Bronchial epithelial cell (primary cell): ENCODE measurements around the gene SPATS1. TPM values are rescaled to one million over a fixed set of nuclear protein-coding genes. Genes with fewer than 3 reads are reported as not detected.

Source experiments
- DNase-seq: peaks from one replicate; pipeline ENCODE4 v3.0.0-alpha.2; 2010; ENCODE audit warnings: low read depth
- FAIRE-seq: peaks from 2 replicates; lab custom pipeline; 2011; peaks lifted over from hg19 to GRCh38; lab: Jason Lieb, UNC
- H3K27me3 ChIP-seq: 2 replicates; pipeline ENCODE4 v1.5.1; 2011; ENCODE audit warnings: low read length; ENCODE audit not compliant: control insufficient read depth, insufficient read depth
- H3K36me3 ChIP-seq: 2 replicates; pipeline ENCODE4 v1.5.1; 2011; ENCODE audit warnings: low read length; ENCODE audit not compliant: control insufficient read depth, insufficient read depth
- H3K4me3 ChIP-seq: 2 replicates; pipeline ENCODE4 v1.5.1; 2011; ENCODE audit warnings: mild to moderate bottlenecking, low read depth, low read length, control low read depth
- total RNA-seq: library from RNA; depleted of rRNA; stranded (reverse); fragments of >200 nt; gene quantifications from 2 replicates; pipeline ENCODE4 v1.2.1, GENCODE V29; 2014
- TF ChIP-seq, protein P1 (sequence below): IDR thresholded peaks from 2 replicates; pipeline ENCODE4 v1.5.1; 2011; ENCODE audit warnings: mild to moderate bottlenecking, moderate library complexity, low read length, control low read depth, inconsistent platforms; ENCODE audit not compliant: insufficient read depth, severe bottlenecking

The SPATS1 gene
- total RNA-seq, 1 donor from 2014 or later, result not detected

DNA sequence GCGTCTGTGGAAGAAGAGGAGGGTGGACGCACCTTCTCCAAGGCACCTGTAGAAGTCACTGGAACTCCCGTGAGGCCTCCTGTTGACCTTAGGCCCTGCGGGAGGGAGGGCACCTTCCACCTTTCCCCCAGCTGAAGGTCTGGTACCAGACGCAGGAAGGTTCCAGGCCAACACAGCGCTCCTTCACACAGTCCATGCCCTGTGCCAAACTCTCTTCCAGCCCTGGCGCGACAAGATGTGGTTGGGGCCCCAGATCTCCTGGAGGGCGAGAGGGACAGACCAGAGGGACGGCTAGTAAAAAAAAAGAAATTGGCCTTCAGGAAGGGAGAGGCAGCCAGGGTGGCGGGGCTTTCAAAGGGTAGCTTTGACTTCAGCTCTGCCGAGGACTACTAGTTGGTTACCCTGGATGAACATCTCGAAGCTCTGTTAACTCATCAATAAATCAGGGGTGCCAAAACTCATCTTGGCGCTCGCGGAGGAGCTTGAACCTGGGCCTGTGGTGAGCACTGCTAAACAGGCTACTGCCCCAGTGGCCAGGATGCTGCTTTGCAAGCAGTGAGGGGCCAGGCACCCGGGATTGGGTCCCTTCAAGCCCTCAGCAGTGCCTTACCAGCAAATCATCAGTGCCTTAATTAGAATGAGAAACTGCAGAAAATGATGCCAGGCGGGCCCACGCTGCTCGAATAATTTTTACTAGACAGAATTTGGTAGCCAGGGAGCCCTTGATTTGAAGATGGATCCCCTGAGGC, 44.2 kb upstream of the SPATS1 start:
- H3K27me3 ChIP-seq, result peaks cover 13% of the 10 kb centered on the region
- FAIRE-seq, result no peak

DNA sequence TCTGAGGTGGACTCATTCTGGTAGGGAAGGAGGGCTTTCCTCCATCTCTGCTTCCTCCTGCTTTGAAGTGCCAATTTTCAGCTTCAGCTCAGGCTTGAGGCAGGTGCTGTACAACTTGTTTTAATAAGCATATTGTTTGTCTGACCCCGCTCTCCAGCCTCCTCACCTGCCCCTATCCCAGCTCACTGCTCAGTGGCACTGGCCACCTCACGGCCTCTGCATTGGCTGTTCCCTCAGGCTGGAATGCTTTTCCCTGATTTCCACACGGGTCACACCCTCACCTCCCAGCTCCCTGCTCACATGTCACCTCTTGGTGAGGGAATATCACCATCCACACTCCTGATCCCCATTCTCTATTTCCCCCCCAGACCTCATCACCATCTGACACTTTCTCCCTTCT, 43.6 kb upstream of the SPATS1 start:
- DNase-seq, result no peak
- FAIRE-seq, result no peak
- H3K27me3 ChIP-seq, result peaks cover 13% of the 10 kb centered on the region
- peaks cover 25% of the 10 kb centered on the region for H3K36me3 ChIP-seq
- TF ChIP-seq, protein P1, sequence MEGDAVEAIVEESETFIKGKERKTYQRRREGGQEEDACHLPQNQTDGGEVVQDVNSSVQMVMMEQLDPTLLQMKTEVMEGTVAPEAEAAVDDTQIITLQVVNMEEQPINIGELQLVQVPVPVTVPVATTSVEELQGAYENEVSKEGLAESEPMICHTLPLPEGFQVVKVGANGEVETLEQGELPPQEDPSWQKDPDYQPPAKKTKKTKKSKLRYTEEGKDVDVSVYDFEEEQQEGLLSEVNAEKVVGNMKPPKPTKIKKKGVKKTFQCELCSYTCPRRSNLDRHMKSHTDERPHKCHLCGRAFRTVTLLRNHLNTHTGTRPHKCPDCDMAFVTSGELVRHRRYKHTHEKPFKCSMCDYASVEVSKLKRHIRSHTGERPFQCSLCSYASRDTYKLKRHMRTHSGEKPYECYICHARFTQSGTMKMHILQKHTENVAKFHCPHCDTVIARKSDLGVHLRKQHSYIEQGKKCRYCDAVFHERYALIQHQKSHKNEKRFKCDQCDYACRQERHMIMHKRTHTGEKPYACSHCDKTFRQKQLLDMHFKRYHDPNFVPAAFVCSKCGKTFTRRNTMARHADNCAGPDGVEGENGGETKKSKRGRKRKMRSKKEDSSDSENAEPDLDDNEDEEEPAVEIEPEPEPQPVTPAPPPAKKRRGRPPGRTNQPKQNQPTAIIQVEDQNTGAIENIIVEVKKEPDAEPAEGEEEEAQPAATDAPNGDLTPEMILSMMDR, result no peak
- H3K4me3 ChIP-seq, result no peak overlapping the region

More for the DNA sequence above, 44.2 kb upstream of the SPATS1 start:
- Histone ChIP-seq H3K4me3 (no peak overlapping the region), H3K36me3 (peaks cover 21% of the 10 kb centered on the region)
- TF ChIP-seq, protein P1, result no peak
- DNase-seq, result no peak

DNA sequence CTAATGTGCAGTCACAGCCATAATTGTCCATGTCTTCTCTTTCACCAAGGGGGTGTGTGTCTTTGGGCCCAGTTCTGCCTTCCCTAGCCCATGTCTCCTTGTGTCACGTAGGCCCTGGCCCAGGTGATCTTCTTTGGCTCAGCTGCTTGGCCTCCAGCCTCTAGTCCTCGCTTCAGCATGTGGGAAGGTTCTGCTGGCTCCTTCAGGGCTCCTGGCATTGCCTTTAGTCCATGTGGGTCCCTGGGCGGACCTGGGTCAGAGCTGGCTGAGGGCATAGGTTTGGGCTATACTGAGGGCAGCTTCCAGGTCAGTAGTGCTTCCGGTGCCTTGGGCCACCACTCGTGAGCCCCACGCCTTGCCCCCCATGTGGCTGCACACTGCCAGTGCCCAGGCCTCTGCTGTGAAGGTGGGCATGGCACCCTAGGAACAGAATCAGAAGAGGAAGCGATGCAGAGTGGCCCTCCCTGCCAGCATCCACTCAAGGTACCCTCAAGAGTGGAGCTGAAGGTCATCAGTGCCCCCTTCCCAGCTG, 42.1 kb upstream of the SPATS1 start:
- peaks cover 38% of the 10 kb centered on the region for H3K36me3 ChIP-seq
- no peak for FAIRE-seq
- TF ChIP-seq, protein P1, result no peak

DNA sequence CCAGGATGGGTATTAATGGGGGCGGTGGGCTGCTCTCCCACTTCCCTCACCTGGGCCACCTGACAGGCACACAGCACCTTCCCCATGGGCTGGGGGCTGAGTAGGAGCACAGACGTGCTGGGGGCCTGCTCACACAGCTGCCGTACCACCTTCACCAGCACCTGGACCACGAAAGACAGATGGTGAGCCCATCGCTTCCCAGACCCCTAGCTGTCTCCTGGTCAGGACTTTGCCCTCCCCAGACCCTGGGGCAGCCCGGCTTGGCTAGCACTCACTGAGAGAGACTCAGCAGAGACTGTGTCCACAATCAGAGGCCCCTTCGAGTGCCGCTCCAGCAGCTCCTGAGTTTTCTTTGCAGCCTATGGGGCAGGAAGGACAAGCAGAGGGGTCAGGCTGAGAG, 41.3 kb upstream of the SPATS1 start:
- FAIRE-seq (no peak), DNase-seq (no peak)
- TF ChIP-seq, protein P1, result no peak
- peaks cover 7% of the 10 kb centered on the region for H3K27me3 ChIP-seq
- no peak overlapping the region for H3K4me3 ChIP-seq
- H3K36me3 ChIP-seq, result peaks cover 45% of the 10 kb centered on the region

More for the DNA sequence above, 42.1 kb upstream of the SPATS1 start:
- H3K27me3 ChIP-seq, result peaks cover 8% of the 10 kb centered on the region
- DNase-seq, result no peak
- H3K4me3 ChIP-seq, result no peak overlapping the region

DNA sequence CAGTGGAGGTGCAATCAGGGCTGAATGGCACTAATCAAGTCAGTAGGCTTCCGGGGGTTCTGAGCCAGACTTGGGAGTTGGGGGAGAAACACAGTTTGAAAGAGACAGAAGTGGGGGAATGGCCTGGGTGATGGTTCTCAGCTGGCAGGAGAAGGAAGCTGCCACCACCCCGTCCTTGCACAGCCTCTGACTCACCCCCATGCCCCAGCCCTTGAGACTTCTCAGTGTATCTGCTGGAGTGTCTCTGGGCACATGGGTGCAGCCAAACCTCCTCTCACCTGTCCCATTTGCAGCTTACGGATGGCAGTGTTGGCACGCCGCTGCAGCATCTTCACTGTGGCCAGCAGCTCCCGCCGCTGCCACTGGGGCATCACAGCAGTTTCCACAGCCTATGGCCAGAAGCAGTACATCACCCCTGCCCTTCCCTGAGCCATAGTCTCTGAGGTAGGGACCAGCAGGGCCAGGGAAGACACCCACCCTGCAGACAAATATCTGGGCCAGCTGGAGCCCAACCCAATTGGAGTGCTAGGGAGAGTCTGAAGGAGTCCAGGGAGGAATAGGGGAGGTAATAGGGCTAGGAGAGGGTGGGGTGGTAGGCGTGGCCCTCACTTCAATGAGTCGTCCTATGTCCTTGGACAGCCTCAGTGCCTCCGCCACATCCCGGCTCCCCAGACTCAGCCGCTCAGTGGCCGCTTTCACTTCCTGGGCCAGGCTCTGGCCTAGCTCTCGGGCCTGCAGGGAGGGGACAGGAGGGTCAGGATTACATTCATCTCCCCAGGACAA, 40.5 kb upstream of the SPATS1 start:
- DNase-seq (no peak), FAIRE-seq (no peak)
- TF ChIP-seq, protein P1, result no peak
- Histone ChIP-seq H3K36me3 (peaks cover 51% of the 10 kb centered on the region), H3K4me3 (no peak overlapping the region), H3K27me3 (peaks cover 3% of the 10 kb centered on the region)
